ENCODE measurements around the gene PIK3R3. TPM values are rescaled to one million over a fixed set of nuclear protein-coding genes. Genes with fewer than 3 reads are reported as not detected.

The PIK3R3 gene
- total and polyA plus RNA-seq, 11 donors = 11.8 to 54.1 (median 41.9) TPM

DNA sequence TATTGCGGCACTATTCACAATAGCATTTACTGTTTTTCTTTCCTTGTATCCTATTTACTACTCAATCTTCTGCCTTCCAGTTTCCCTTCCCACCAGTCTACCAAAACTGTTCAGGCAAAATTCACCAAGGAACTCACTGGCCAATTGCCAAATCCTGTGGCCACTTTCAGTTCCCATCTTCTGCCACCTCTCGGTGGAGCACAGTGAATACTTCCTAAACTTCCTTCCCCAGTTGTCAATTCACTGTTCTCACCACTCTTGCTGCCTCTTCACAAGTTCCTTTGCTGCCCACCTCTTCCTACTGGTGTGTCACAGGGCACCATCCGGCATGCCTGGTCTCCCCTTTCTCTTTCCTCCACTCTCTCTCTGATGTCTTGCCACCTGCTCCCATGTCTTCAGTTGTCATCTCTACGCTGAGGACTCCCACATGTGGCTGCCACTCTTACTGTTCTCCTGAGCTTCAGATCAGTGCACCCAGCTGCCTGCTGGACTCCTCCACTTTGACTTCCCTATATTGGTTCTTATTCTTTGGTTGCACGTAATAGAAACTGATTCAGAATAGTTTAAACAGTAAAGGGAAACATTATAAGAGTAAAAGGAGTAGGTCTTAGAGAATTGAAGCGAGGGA, 114.4 kb downstream of the PIK3R3 start:
- peaks cover 0 to 37% (median 10%) of the 10 kb centered on the region in 12 donors for H3K4me1 ChIP-seq
- WGBS, 4 donors = 84 to 88% (median 86%) methylated on average over 6 of the region's 6 CpGs
- peak overlapping the region in 1 of 12 donors; percentile 53 for H3K27ac ChIP-seq
- intact Hi-C loops (cut with DNase I) = no loop called here
- peaks cover 0 to 23% (median 14%) of the 10 kb centered on the region in 9 donors for H3K36me3 ChIP-seq
- TF ChIP-seq, protein P1, sequence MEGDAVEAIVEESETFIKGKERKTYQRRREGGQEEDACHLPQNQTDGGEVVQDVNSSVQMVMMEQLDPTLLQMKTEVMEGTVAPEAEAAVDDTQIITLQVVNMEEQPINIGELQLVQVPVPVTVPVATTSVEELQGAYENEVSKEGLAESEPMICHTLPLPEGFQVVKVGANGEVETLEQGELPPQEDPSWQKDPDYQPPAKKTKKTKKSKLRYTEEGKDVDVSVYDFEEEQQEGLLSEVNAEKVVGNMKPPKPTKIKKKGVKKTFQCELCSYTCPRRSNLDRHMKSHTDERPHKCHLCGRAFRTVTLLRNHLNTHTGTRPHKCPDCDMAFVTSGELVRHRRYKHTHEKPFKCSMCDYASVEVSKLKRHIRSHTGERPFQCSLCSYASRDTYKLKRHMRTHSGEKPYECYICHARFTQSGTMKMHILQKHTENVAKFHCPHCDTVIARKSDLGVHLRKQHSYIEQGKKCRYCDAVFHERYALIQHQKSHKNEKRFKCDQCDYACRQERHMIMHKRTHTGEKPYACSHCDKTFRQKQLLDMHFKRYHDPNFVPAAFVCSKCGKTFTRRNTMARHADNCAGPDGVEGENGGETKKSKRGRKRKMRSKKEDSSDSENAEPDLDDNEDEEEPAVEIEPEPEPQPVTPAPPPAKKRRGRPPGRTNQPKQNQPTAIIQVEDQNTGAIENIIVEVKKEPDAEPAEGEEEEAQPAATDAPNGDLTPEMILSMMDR (IDR thresholded peaks at IDR 0.05) = peak in 2 of 12 donors; percentile 14 to 21
- TF ChIP-seq POLR2A (IDR thresholded peaks at IDR 0.05) = no peak
- no peaks in the 10 kb centered on the region for H3K9me3 ChIP-seq
- H3K4me3 ChIP-seq = no peak overlapping the region
- H3K27me3 ChIP-seq = no peaks in the 10 kb centered on the region
- ATAC-seq (peak in 2 of 4 donors; percentile 29 to 30), DNase-seq (no peak)

DNA sequence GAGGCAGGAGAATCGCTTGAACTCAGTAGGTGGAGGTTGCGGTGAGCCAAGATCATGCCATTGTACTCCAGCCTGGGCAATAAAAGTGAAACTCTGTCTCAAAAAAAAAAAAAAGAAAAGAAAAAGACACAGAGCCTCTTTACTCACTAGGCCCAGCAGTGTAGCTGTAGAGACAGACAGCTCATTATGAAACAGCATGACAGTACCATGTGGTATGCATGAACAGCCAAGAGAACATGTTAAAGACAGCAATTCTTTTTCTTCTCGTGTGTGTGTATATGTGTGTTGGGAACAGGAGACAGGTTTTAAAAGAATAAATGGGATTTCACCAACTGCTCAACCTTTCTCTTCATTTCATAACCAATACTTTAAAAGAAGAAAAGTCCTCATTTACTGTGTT, 118.8 kb downstream of the PIK3R3 start:
- no peak for ATAC-seq
- no peak for DNase-seq
- Histone ChIP-seq H3K9me3 (no peaks in the 10 kb centered on the region), H3K4me1 (peaks cover 0 to 11% (median 6%) of the 10 kb centered on the region in 12 donors), H3K4me3 (no peak overlapping the region), H3K27me3 (no peaks in the 10 kb centered on the region), H3K36me3 (peaks cover 0 to 50% (median 27%) of the 10 kb centered on the region in 9 donors), H3K27ac (no peak overlapping the region)
- TF ChIP-seq POLR2A (IDR thresholded peaks at IDR 0.05) = no peak
- TF ChIP-seq, protein P1 (IDR thresholded peaks at IDR 0.05) = no peak
- intact Hi-C loops (cut with DNase I) = no loop called here
- 94 to 98% (median 98%) methylated on average over 3 of the region's 3 CpGs for WGBS, 4 donors

DNA sequence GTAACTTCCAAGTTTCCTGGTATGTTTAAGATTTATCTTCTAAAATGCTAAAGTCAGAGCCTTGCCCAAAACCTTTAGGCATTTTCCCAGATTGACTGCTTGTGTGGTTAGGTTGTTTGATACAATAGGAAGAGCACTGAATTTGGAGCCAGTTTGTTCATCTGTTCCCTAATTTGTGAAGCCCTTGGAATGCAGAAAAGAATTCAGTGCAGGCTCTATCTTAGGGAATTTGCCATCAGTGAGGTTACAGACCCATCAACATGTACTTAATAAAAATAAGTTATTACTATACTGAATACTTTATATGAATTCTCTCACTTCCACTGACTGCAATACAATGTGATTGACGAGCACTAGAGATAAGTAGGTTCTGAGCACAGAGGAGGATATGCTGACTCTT, 120.2 kb downstream of the PIK3R3 start:
- Histone ChIP-seq H3K9me3 (no peaks in the 10 kb centered on the region), H3K4me1 (peaks cover 0 to 11% (median 0%) of the 10 kb centered on the region in 12 donors), H3K4me3 (no peak overlapping the region), H3K27ac (no peak overlapping the region), H3K27me3 (no peaks in the 10 kb centered on the region), H3K36me3 (peaks cover 0 to 64% (median 41%) of the 10 kb centered on the region in 9 donors)
- WGBS, 4 donors = 59 to 82% (median 68%) methylated on average over 1 of the region's 1 CpG
- ATAC-seq = no peak
- TF ChIP-seq POLR2A (IDR thresholded peaks at IDR 0.05) = no peak
- TF ChIP-seq, protein P1 (IDR thresholded peaks at IDR 0.05) = no peak
- intact Hi-C loops (cut with DNase I) = no loop called here
- no peak for DNase-seq

DNA sequence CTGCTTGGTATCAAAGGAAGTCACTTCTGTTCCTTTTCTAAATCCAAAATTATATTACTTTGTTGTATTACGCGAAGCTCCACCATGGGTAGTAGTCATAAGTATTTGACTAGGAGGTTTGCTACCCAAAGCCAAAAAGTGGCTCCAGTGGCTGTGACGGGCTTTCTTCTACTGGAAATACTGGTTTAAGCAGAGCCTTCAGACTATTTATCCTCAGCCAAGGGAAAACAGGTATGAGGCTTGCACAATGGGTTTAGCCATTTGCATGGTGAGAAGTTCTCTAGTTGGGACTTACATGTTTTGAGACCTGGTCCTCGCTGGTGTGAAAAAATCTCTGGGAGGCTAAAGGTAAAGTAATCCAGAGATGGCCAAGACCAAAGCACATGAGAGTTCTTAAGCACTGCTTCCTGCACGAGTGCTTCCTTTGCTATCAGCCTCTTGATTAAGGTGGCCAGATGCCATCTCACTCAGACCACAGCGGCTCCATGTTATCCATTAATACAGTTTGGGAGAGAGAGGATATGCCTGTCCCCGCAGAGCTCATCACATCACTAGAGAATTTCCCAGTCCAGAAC, 121.2 kb downstream of the PIK3R3 start:
- H3K9me3 ChIP-seq = no peaks in the 10 kb centered on the region
- 67 to 77% (median 73%) methylated on average over 7 of the region's 7 CpGs for whole genome bisulfite sequencing, 4 donors
- intact Hi-C loops (cut with DNase I) = no loop called here
- no peak overlapping the region for H3K27ac ChIP-seq
- no peak for DNase-seq
- H3K27me3 ChIP-seq = no peaks in the 10 kb centered on the region
- H3K4me1 ChIP-seq = peaks cover 0 to 16% (median 0%) of the 10 kb centered on the region in 12 donors
- TF ChIP-seq, protein P1 (IDR thresholded peaks at IDR 0.05) = no peak
- no peak for TF ChIP-seq POLR2A (IDR thresholded peaks at IDR 0.05)
- ATAC-seq = peak in 1 of 4 donors; percentile 19
- peaks cover 0 to 74% (median 51%) of the 10 kb centered on the region in 9 donors for H3K36me3 ChIP-seq
- no peak overlapping the region for H3K4me3 ChIP-seq
